ENCODE results near the gene LKAAEAR1.

Gene LKAAEAR1

DNA sequence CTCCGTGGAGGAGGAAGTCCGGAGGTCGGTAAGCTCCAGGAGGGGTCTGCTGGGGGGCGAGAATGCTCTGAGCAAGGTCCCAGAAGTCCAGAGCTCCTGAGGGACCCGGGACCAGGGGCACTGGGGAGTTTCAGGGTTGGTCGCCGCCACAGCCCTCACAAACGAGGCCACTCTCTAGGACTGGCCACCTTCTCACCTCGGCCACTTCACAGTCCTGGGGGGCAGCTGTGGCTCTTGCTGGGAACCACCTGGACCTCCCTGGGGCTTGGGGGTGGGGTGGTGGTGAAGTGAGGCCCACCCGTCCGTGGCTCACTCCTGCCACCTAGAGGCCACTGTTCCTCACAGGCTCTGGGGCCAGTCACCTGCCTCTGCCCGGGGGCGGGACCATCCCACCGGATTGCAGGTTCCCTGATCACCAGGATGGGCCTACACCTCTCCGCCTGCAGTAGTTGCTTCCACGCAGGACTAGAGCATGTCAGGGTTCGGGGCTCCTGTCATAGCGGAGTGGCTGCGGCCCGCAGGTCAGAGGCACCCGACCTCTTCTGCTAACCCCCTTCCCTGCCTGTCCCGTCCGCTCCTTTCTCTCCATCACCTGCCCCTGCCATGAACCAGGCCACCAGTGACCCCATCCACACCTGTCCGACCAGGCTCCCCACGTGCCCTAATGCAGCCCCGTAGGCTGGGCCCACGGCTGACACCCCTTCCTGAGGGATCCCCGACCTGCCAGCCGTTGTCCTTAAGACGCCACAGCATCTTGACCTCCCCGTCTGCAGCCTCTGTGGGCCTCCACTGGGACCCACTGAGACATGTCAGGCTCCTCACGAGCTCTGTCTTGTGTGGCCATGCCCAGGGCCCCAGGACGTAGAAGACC is 26.3 kb downstream of the LKAAEAR1 start:
- no peak overlapping the region for H3K4me3 ChIP-seq (replicated peaks in 1 of 2; ENCODE audit: low read depth in 2 of 2, low read length in 2 of 2)
- DNase-seq (ENCODE audit: low read depth in 2 of 2): peak; percentile 61 to 74
- TF ChIP-seq, protein P1, sequence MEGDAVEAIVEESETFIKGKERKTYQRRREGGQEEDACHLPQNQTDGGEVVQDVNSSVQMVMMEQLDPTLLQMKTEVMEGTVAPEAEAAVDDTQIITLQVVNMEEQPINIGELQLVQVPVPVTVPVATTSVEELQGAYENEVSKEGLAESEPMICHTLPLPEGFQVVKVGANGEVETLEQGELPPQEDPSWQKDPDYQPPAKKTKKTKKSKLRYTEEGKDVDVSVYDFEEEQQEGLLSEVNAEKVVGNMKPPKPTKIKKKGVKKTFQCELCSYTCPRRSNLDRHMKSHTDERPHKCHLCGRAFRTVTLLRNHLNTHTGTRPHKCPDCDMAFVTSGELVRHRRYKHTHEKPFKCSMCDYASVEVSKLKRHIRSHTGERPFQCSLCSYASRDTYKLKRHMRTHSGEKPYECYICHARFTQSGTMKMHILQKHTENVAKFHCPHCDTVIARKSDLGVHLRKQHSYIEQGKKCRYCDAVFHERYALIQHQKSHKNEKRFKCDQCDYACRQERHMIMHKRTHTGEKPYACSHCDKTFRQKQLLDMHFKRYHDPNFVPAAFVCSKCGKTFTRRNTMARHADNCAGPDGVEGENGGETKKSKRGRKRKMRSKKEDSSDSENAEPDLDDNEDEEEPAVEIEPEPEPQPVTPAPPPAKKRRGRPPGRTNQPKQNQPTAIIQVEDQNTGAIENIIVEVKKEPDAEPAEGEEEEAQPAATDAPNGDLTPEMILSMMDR (IDR thresholded peaks at IDR 0.05; ENCODE audit: low read depth, low read length): peak; percentile 90

DNA sequence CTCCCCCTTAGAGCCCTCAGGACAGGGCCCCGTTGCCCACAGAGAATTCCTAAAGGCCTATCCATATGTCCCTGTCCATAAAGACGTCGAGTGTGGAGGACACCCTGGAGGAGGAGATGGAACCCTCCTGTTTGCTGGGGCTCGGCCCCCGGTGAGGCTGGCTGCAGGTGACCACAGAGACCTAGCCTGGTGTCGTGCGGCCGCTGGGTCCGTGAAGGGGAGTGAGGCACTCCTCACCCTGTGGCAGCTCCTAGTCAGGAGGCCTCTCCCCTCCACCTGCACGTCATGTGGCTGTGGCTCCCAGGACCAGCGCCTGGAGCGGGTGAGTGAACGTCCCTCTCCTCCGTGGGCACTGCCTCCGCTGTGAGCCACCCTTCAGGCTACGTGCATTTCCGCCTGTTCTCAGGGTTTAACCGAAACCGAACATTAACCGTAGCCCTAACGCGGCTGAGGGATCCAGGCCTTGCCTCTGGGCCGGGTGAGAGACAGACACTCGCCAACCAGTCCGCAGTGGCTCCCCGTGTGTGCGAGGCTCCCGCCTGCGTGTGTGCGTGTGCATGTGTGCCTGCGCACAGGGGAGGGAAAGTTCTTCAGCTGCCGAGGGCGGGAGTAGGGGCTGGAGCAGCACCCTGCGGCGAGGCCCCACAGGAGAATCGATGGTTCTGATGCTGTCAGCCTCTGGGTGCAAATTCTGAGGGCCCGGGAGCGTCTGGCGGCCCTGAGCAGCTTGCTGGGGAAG is 27.1 kb downstream of the LKAAEAR1 start:
- TF ChIP-seq, protein P1 (IDR thresholded peaks at IDR 0.05; ENCODE audit: low read depth, low read length): no peak
- no peak for DNase-seq (ENCODE audit: low read depth in 2 of 2)
- H3K4me3 ChIP-seq (replicated peaks in 1 of 2; ENCODE audit: low read depth in 2 of 2, low read length in 2 of 2): no peak overlapping the region

DNA sequence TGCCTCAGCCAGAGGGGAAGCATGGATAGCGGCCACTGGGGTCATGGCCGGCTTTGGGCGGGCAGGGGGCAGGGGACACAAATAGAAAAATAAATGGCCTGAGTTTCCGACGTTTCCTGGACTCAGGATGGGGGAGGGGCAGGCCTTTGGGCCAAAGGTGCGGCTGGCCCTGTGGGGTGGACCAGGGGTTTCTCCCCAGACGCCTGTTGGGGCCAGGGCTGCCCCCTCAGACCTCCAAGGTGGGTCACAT is 27.6 kb downstream of the LKAAEAR1 start:
- H3K4me3 ChIP-seq (replicated peaks in 1 of 2; ENCODE audit: low read depth in 2 of 2, low read length in 2 of 2): no peak overlapping the region
- TF ChIP-seq, protein P1 (IDR thresholded peaks at IDR 0.05; ENCODE audit: low read depth, low read length): no peak
- DNase-seq (ENCODE audit: low read depth in 2 of 2): no peak

GRCh38 chr20:64055893-64056638 is 28.1 kb downstream of the LKAAEAR1 start:
- DNase-seq (ENCODE audit: low read depth in 2 of 2): peak; percentile 58 to 84
- TF ChIP-seq, protein P1 (IDR thresholded peaks at IDR 0.05; ENCODE audit: low read depth, low read length): no peak
- no peak overlapping the region for H3K4me3 ChIP-seq (replicated peaks in 1 of 2; ENCODE audit: low read depth in 2 of 2, low read length in 2 of 2)

GRCh38 chr20:64055396-64055892 is 28.8 kb downstream of the LKAAEAR1 start:
- TF ChIP-seq, protein P1 (IDR thresholded peaks at IDR 0.05; ENCODE audit: low read depth, low read length): no peak
- DNase-seq (ENCODE audit: low read depth in 2 of 2): no peak
- no peak overlapping the region for H3K4me3 ChIP-seq (replicated peaks in 1 of 2; ENCODE audit: low read depth in 2 of 2, low read length in 2 of 2)

DNA sequence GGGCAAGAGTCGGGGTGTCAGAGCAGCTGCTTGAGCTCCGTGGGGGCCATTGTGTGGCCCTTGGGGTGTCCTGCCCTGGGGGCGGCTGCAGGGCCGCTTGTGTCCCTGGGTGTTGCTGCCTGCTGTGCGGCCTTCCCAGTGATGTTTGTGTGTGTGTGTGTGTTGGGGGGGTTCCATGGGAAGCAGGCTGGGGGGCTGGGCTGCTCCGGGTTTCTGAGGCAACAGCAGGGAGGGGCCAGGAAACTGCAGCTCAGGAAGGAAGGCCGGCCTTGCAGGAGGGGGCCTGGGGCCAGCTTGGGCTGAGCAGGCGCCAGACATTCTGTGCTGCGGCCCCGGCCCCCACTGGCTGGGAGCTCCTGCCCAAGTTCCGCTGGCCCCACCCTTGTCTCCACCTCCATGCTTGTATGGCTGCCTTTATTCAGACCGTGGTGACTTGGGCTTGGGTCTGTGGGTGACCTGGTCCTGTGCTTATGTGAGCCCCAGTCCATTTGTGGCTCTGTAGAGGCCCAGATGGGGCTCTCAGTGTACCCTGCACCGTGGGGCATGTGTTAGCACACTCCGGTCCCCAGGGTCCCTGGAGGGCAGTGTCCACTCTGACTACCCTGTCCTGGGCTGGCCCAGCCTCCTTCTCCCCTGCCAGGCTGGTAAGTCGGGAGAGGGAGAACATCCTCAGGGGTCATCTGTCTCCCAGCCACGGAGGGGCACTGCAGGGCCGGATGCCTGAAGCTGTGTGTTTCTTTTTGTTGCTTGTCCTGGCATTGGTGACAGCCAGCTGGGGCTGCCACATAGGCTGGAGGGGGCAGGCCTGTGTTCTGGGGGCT is 30.1 kb downstream of the LKAAEAR1 start:
- TF ChIP-seq, protein P1 (IDR thresholded peaks at IDR 0.05; ENCODE audit: low read depth, low read length): peak; percentile 9
- peak overlapping the region in 1 of 2 donors; percentile 4 for H3K4me3 ChIP-seq (replicated peaks in 1 of 2; ENCODE audit: low read depth in 2 of 2, low read length in 2 of 2)
- peak; percentile 25 to 94 for DNase-seq (ENCODE audit: low read depth in 2 of 2)

All from cardiac fibroblast (primary cell).